Large intestine (tissue), 3 donors: ENCODE measurements around the gene HMHB1. TPM values are rescaled to one million over a fixed set of nuclear protein-coding genes. Genes with fewer than 3 reads are reported as not detected.

ENCODE experiments used
- DNase-seq, 2 donors: peaks; one replicate each; pipeline versions ENCODE4 v3.0.0 to v3.0.0-alpha.2; 2013
- H3K27ac ChIP-seq: one replicate; pipeline ENCODE4 v1.5.1; 2013; ENCODE audit warnings: low read length
- H3K27me3 ChIP-seq: 2 replicates; pipeline ENCODE4 v1.6.1; 2013; ENCODE audit warnings: low read length; ENCODE audit not compliant: control insufficient read depth, insufficient read depth
- H3K36me3 ChIP-seq: 2 replicates; pipeline ENCODE4 v1.6.1; 2013; ENCODE audit warnings: low read length; ENCODE audit not compliant: control insufficient read depth, insufficient read depth
- H3K4me1 ChIP-seq: one replicate; pipeline ENCODE4 v1.6.1; 2013; ENCODE audit warnings: low read length; ENCODE audit not compliant: control insufficient read depth, insufficient read depth
- H3K4me3 ChIP-seq: one replicate; pipeline ENCODE4 v1.5.1; 2013; ENCODE audit warnings: low read length
- H3K9me3 ChIP-seq: one replicate; pipeline ENCODE4 v1.6.1; 2013; ENCODE audit warnings: mild to moderate bottlenecking, low read depth, low read length, moderate library complexity; ENCODE audit not compliant: control insufficient read depth
- WGBS: methylation state at CpG from one replicate; pipeline ENCODE4 v1.1.5; 2013; ENCODE audit warnings: low lambda C conversion rate; ENCODE audit not compliant: insufficient coverage; 5-methylcytosine and 5-hydroxymethylcytosine counted together
- polyA plus RNA-seq: library from polyadenylated mRNA; unstranded; fragments of 120-200 nt; gene quantifications from one replicate; pipeline ENCODE4 v1.2.1, GENCODE V29; 2013

The HMHB1 gene
- polyA plus RNA-seq, 1 donor = not detected

- H3K4me3 ChIP-seq = no peak overlapping the region
- no peaks in the 10 kb centered on the region for H3K4me1 ChIP-seq
- WGBS = no CpG with 5 or more reads among the region's 4 CpGs
- H3K36me3 ChIP-seq = no peaks in the 10 kb centered on the region
- no peaks in the 10 kb centered on the region for H3K9me3 ChIP-seq
- no peaks in the 10 kb centered on the region for H3K27me3 ChIP-seq
- no peak for DNase-seq
- H3K27ac ChIP-seq = no peak overlapping the region
Observed at GRCh38 chr5:143833177-143833576, 21.2 kb downstream of the HMHB1 start.

GRCh38 chr5:143835251-143835650 is 23.3 kb downstream of the HMHB1 start:
- H3K4me3 ChIP-seq = no peak overlapping the region
- H3K36me3 ChIP-seq = no peaks in the 10 kb centered on the region
- no peaks in the 10 kb centered on the region for H3K27me3 ChIP-seq
- H3K27ac ChIP-seq = no peak overlapping the region
- no peaks in the 10 kb centered on the region for H3K4me1 ChIP-seq
- WGBS = 92% methylated on average over 2 of the region's 3 CpGs
- H3K9me3 ChIP-seq = no peaks in the 10 kb centered on the region
- no peak for DNase-seq

- WGBS = no CpG with 5 or more reads among the region's 2 CpGs
Observed at GRCh38 chr5:143836161-143836725, 24.3 kb downstream of the HMHB1 start.

GRCh38 chr5:143837306-143837848 is 25.4 kb downstream of the HMHB1 start:
- H3K27ac ChIP-seq = no peak overlapping the region
- WGBS = no CpG with 5 or more reads among the region's 7 CpGs
- no peaks in the 10 kb centered on the region for H3K4me1 ChIP-seq
- H3K9me3 ChIP-seq = no peaks in the 10 kb centered on the region
- H3K4me3 ChIP-seq = no peak overlapping the region
- no peaks in the 10 kb centered on the region for H3K36me3 ChIP-seq
- H3K27me3 ChIP-seq = no peaks in the 10 kb centered on the region
- DNase-seq = peak in 1 of 2 donors; percentile 33

More at GRCh38 chr5:143836161-143836725, 24.3 kb downstream of the HMHB1 start:
- DNase-seq = no peak
- no peak overlapping the region for H3K27ac ChIP-seq
- H3K9me3 ChIP-seq = no peaks in the 10 kb centered on the region
- H3K4me1 ChIP-seq = no peaks in the 10 kb centered on the region
- no peaks in the 10 kb centered on the region for H3K36me3 ChIP-seq
- no peaks in the 10 kb centered on the region for H3K27me3 ChIP-seq
- H3K4me3 ChIP-seq = no peak overlapping the region

- peaks cover 6% of the 10 kb centered on the region for H3K27me3 ChIP-seq
- no peak overlapping the region for H3K4me3 ChIP-seq
- H3K27ac ChIP-seq = no peak overlapping the region
- no peaks in the 10 kb centered on the region for H3K4me1 ChIP-seq
- no peaks in the 10 kb centered on the region for H3K36me3 ChIP-seq
- no peak for DNase-seq
- no peaks in the 10 kb centered on the region for H3K9me3 ChIP-seq
Observed at GRCh38 chr5:143841446-143841845, 29.5 kb downstream of the HMHB1 start.

GRCh38 chr5:143842920-143843319 is 31.0 kb downstream of the HMHB1 start:
- no peaks in the 10 kb centered on the region for H3K4me1 ChIP-seq
- H3K4me3 ChIP-seq = no peak overlapping the region
- peaks cover 6% of the 10 kb centered on the region for H3K27me3 ChIP-seq
- no peak for DNase-seq
- H3K27ac ChIP-seq = no peak overlapping the region
- WGBS = 100% methylated on average over 1 of the region's 2 CpGs
- no peaks in the 10 kb centered on the region for H3K9me3 ChIP-seq
- H3K36me3 ChIP-seq = no peaks in the 10 kb centered on the region

GRCh38 chr5:143843461-143843860 is 31.5 kb downstream of the HMHB1 start:
- Histone ChIP-seq H3K27me3 (peaks cover 6% of the 10 kb centered on the region), H3K27ac (no peak overlapping the region), H3K36me3 (no peaks in the 10 kb centered on the region), H3K4me1 (no peaks in the 10 kb centered on the region), H3K4me3 (no peak overlapping the region), H3K9me3 (no peaks in the 10 kb centered on the region)
- DNase-seq = no peak
- WGBS = no CpG with 5 or more reads among the region's 2 CpGs

GRCh38 chr5:143850050-143850683 is 38.2 kb downstream of the HMHB1 start:
- no peak overlapping the region for H3K4me3 ChIP-seq
- no peaks in the 10 kb centered on the region for H3K36me3 ChIP-seq
- H3K9me3 ChIP-seq = no peaks in the 10 kb centered on the region
- H3K27ac ChIP-seq = no peak overlapping the region
- H3K27me3 ChIP-seq = no peaks in the 10 kb centered on the region
- WGBS = 100% methylated on average over 1 of the region's 3 CpGs
- H3K4me1 ChIP-seq = no peaks in the 10 kb centered on the region
- DNase-seq = no peak

GRCh38 chr5:143851383-143851782 is 39.4 kb downstream of the HMHB1 start:
- H3K36me3 ChIP-seq = no peaks in the 10 kb centered on the region
- H3K27me3 ChIP-seq = no peaks in the 10 kb centered on the region
- DNase-seq = no peak
- no peaks in the 10 kb centered on the region for H3K9me3 ChIP-seq
- H3K4me3 ChIP-seq = no peak overlapping the region
- no peak overlapping the region for H3K27ac ChIP-seq
- no peaks in the 10 kb centered on the region for H3K4me1 ChIP-seq

- no peak for DNase-seq
- no peak overlapping the region for H3K4me3 ChIP-seq
- no peaks in the 10 kb centered on the region for H3K36me3 ChIP-seq
- whole genome bisulfite sequencing = no CpG with 5 or more reads among the region's 1 CpG
- no peaks in the 10 kb centered on the region for H3K27me3 ChIP-seq
- H3K4me1 ChIP-seq = no peaks in the 10 kb centered on the region
- no peak overlapping the region for H3K27ac ChIP-seq
- no peaks in the 10 kb centered on the region for H3K9me3 ChIP-seq
Observed at GRCh38 chr5:143860211-143860610, 48.2 kb downstream of the HMHB1 start.

- no peaks in the 10 kb centered on the region for H3K9me3 ChIP-seq
- DNase-seq = no peak
- no peak overlapping the region for H3K4me3 ChIP-seq
- H3K4me1 ChIP-seq = no peaks in the 10 kb centered on the region
- H3K27me3 ChIP-seq = no peaks in the 10 kb centered on the region
- H3K27ac ChIP-seq = no peak overlapping the region
- no peaks in the 10 kb centered on the region for H3K36me3 ChIP-seq
Observed at GRCh38 chr5:143862271-143862670, 50.3 kb downstream of the HMHB1 start.
